Stimulated activated CD4-positive, alpha-beta T cell treated with anti-CD3 and anti-CD28 coated beads, Interleukin-1b, Interleukin-23, amount 100 ng/mL, for 24 hours (primary cell): Measurements from ENCODE around the gene CCDC82.

Source experiments
- DNase-seq, 4 experiments: peaks; one replicate each; pipeline ENCODE4 v3.0.0-alpha.2; 2020; ENCODE audit warnings: low read depth in 4 of 4, low spot score in 1 of 4

Gene CCDC82

DNA sequence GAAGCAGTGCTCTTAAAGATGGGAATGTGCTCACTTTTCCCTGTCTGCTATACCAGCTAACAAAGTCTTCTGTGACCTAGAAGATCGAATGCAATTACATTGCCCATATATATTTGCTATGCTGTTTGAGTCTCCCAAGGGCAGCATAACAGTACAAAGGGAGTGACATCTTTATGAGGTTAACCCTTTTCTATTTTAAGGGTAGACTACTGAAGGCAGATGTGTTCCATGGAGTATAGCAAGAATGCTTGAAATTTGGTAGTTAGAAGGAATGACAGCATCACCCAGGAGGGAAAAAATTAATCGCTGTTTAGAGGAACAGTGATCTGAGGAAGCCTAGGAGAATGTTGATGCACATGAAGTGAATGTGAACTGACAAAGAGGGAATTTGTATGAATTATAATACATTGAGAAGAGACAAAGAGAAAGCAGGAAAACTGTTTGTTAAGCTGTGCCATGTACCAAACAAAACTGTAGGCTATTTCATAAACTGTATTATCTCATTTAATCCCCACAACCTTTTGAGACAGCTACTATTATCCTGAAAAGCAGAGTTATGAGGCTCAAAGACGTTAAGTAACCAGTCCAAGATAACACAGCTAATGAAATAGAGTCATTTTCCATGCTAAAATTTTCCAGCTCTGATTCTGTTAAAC lies 59.7 kb downstream of the CCDC82 start:
- DNase-seq = no peak

DNA sequence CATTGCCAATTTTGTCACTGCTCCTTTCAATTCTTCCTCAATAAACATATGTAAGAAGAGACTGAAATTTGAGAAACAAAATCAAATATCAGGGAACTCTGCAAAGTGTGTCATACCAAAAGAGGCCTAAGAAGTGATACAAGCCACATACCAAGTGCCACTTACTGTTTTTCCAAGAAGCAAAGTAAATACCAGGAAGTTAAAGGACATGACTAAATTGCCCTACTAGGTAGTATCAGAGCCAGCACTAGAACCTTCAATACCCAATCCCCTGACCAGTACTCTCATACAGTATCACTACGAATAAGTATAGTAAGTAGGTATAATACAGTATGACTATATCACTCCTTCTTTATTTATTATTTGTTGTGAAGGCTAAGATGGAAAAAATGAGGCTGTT lies 60.3 kb downstream of the CCDC82 start:
- no peak for DNase-seq

DNA sequence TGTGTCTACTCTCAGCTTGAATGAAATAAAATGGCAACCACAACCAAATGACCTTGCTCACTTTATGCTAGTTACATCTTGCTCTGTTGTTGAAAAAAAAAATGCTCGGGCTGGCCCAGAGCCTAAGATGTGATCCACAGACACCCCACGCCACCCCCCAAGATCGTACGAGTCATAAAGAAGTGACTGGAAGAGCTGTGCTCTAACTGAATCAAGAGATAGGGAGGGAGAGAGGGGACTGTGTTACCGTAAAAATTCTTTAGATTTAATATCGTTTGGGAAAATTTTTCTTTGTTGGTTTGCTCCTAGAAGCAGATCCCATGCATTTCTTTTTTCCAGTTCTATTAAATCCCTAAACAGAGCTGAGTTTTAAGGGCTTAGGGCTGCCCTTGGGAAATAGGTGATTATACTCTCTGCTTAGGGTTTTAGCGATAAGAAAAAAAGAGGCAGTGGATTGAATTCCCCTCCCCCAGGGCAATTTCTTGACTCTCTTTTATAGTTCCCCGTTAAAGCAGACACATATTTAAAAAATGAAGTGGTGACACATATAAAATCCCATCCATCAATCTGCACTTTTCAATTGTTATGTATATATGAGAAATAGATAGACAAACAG lies 61.2 kb downstream of the CCDC82 start:
- no peak for DNase-seq

DNA sequence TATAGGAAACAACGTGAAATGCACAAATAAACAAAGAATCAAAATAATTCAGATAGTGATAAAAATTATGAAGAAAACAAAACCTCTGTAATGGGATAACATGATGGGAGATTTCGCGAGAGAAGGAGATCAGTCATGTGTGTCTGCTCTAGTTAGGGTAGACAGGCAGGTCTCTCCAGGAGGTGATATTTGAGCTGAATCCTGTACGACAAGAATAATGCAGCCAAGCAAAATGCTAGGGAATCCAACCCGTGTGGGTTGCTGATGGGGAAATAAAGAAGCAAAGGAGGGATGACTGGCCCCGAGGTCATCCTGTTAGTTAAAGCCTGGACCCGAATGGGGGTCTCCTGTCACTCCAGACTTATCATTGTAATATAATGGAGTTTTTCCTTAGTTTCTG lies 62.8 kb downstream of the CCDC82 start:
- DNase-seq = no peak

DNA sequence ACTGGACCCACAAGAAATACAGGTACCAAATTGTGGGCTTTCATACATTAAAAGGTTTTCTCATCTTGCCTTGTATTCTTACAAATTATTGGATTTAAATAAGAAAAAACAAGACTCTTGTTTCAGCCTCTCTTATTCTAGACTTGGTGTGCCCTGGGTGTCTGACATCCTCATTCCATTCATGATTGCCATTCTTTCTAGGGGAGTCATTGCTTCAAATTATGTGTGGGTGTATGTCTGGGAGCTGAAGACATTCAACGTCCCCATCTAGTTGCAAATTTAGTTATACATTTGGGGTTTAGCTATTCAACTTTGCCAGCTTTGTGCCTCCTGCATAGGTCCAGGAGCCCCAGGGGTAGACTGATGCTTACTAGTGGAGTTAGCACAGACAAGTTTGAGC lies 64.8 kb downstream of the CCDC82 start:
- DNase-seq = no peak

DNA sequence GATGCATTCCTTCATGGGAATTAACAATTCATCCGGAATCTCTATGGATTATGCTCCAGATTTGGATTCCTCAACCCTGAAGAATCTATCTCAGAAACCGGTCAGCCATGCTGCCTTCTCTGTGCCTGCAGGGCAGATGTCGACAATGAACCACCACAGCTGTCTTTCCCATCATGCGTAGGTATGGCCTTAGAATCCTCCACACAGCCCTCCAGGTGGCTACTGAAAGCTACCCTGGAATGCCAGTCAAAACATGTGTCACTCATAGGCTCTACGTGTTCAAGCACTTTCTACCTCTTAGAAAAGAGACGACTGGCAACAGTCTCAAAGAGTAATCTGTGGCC lies 66.1 kb downstream of the CCDC82 start:
- no peak for DNase-seq

DNA sequence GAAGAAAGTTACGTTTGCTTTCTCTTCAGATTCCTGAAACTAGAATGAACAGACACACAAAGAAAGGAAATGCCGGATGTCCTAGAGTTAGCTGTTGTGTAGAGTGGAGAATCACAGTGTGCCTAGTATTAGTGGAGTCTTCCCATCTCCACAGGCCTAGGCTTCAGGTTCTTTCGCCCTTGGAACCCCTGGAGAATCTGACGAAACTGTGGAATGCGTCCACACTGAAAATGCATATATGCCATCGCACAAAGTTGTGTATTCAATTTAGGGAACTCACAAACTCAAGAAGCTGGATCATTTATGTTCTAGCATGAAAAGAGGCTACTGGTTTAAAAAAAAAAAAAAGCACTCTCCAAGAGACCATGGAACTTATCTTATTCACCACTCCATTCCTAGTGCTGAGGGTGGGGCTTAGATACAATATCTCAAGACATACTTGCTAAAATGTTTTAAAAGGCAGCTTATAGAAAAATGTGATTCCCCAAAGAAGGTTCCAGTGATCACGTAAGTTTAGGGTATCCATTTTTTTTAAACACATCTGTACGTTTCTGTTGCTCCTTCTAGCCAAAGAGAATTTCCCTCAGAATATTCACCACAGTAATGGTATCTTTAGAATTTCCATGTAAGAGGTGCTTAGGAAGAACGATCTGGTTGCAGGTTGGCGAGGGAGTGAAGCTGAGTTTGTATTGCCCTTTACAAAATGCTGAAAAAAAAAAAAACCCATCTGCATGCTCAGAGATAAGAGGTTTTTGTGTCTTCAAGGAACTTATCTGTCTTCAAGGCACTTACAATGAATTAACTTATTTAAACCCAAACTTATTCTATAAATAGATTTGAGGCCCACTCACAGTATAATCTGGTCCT lies 66.7 kb downstream of the CCDC82 start:
- no peak for DNase-seq

DNA sequence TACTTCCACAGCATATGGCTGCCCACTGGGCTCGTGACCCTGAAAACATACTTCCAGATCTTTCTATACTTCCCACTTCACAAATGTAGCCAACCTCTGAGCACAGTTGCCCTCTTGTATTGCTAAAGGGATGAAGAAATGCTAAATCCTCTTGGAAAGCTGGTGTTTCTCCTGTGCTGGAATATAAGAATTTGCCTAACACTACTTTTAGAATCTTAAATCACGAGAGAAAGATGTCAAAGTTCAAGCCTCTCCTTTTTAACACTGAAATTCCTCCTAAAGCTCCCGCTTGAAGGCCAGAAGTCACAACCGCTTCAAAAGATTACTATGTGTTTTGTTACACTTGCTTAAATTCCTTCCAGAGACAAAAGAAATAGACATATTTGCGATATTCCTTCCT lies 68.6 kb downstream of the CCDC82 start:
- no peak for DNase-seq

DNA sequence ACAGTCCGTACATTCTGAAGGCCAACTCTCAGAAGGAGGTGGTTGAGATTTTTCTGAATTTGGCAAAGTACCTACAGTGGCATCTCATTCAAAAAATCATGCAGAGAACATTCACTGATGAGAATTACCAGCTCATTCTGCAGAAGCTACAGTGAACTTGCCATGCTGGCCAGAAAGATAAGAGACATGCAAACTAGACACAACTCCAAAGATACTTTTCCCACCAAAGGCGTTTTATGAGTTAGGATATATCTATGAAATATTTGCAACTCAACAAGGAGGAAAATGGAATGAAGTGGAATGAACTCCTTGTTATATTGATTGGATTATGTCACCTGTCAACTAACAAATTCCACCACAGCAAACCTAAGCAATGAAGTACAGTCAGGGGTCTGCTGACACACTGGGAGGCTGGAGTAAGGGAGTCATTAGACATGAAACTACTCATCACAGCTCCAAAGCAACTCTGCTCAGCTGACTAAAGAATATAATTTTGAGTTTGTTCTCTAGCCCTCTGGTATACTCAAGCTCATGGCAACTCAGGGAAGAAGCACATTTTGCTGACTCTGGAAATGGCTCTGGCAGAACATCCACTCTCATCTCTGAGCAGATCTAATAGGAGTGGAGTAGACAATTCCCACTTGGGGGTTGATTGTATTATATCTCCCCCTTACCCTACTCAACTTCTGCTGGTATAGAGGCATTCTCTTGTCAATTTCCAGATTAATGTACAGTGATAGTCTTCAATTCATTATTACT lies 69.6 kb downstream of the CCDC82 start:
- no peak for DNase-seq

DNA sequence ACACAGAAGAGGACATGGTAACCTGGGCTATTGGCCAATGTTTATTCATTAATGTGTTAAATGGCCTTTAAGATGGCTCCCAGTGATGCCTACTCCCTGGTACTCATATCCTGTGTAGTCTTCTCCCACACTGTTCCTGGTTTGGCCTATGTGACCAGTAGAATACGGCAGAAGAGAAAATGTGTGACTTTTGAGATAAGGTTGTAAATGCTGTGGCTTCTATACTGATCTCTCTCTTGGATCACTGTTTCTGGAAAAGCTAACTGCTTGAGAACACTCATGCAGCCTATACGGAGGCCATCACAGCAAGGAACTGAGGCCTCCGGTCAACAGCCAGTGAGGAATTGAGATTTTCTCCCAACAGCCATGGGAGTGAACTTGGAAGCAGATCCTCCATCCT lies 70.9 kb downstream of the CCDC82 start:
- no peak for DNase-seq

DNA sequence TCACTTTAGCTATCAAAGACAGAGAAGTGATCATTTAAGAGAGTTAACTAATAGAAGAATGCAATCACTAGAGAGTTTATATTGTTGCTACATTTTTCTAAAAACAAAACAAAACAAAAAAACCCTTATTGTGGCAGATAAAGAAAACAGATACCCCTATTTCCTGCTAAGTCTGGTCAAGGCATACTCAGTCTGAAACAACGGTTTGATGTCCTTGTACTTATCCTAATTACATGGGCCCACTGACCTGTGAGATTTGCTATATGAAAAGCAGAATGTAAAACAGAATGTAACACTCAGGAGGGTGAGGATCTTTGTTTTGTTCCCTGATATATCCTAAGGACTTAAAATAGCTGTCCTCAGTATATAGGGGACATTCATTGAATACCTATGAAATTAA lies 71.3 kb downstream of the CCDC82 start:
- DNase-seq = no peak

DNA sequence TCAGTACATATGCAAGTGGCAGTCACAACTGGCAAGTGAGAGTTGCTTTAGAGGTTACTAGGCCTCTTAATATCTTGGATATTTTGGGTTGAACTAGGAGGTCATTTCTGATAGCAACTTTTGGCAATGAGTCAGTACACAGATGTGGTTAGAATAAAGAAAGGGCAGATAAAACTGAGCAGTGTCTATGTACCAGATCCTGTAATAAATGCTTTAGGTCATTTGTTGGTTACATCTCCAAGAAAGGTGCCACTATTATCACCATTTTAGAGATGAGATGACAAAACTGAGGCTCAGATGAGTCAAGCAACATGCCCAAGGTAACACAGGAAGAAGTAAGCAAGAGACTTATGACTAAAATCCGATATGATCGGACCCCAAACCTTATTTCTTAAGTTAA lies 71.7 kb downstream of the CCDC82 start:
- no peak for DNase-seq

DNA sequence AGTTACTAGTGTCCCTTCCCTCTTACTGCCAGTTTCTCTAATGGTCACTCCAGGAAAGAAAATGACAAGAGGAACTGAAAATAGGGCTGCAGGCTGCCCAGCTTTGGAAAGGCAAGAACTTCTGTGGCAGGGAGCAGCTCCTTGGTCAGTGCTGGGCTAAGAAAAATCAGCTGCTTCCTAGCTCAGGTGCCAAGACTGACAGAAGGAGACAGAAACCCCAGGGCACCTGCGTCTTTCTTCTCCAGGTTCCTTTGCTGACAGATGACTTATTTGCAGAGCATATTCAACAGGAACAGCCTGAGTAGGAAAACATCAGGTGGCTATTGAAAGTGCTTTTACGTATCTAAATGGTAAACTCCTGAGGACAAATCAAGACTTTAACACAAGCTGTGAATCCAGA lies 72.1 kb downstream of the CCDC82 start:
- DNase-seq = no peak

DNA sequence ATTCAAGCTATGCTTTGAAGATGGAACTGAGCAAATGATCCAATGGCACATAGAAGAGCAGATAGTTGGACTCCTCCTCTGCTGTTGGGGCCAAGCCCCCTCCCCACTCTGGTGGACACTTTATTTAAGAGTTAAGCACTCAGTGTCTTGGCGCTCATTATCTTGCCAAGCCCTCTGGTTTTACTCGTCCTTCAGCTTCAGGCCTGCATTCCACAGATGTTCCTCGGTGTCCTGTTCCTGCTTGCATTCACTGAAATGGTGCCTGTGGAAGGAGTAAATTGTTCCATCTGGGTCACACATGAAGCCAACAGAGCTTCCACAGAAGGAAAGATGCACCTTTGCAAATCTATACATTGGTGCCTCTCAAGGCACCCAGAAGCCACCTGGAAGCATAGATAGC lies 72.8 kb downstream of the CCDC82 start:
- DNase-seq = no peak

DNA sequence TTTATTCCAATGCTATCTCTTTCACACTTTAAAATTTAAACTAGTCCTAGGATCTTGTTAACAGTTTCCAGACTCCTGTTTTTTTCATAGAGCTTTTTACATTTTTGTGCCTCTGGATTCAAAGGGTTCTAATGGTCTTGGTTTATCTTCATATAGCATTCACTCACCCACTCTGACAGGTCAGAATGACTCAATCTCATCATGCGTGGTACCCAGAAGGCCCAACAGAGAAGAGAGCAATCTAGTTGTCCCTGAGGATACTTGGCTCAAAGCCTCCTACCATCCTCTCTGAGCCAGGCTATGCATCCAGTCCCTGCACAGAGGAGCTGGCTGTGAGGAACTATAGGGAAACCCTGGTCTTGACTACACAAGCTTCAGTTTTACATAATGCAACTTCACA lies 74.2 kb downstream of the CCDC82 start:
- no peak for DNase-seq

DNA sequence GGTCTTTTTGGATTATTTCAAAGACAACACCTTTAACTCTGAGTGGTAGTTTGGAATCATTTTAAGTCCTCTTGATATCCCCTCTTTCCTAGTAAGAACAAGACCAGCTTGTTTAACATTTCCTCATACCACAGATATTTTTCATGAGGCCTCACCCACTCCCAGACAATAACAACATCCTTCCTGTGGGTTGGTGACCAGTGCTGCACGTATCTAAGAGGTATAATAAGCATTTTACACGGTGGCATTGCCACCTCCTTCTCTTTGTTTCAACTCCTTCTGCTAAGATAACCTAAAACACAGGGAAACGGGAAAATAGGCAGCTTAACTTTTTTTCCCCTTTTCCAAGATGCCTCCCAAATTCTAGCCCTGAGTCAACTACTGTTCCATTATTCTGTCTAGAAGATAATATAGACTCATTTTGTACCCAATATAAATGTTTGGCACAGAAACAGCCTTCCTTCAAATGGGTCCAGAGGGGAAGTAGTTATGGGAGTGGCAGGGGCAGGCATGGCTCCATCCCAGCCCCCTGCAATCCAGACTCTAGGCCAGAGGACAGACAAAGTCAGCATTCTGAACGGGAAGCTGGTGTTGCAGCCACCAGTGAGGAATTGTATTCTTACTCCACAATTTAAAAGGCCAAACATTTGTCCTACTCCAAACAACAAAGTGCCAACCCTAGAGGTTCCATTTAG lies 75.2 kb downstream of the CCDC82 start:
- no peak for DNase-seq

DNA sequence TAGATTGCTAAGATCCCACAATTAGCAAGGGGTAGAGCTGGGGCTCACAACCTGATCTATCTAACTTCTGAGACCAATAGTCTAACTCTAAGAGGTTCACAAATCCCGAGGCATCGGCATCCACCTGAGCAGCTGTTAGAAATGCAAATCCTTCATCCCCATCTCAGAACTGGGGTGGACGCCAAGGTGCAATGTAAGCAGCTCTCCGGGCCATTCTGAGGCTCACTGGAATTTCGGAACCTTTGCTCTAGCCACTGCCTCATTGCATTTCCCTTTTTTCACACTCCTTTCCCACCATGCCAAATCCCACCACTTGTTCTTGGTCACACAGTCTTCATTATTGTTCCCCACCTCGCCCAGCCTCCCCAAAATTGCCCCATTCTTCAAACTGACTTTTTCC lies 76.5 kb downstream of the CCDC82 start:
- DNase-seq = no peak

DNA sequence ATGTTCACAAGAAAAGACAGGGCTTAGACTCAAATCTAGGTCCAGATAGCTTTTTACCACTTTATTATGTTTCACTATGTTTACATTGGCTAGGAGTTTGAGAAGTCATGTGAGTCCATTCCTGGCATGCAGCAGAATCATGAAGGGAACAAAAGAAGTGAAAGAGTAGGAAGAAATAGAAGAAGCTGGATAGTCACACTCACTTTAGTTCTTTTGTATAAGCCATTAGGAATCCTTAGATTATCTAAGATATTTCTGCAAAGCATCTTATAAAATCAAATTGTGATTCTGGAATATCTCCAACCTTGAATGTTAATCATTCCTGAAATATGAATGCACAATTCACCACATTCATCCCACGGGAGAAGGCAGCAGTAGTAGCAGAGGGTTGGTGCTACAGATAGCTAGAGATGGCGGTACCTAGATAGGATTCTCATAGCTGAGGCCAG lies 78.6 kb downstream of the CCDC82 start:
- DNase-seq = no peak

DNA sequence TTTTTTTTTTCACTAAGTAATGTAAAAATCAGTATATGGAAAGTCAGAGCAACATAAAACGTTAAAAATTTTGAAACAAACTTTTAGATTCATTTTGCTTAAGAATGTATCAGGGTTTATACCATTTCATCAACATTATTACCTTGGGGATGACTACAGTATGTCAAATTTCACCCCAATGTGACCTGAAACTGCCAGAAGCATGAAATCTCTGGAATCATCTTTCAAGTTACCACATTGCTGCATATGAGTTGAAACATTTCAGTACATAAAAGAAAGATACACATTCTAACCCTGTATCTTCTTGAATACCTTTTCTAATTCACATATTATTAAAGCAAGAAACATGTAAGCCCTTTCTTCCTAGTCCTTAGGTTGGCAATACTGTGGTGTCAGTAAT lies 79.5 kb downstream of the CCDC82 start:
- DNase-seq = no peak

DNA sequence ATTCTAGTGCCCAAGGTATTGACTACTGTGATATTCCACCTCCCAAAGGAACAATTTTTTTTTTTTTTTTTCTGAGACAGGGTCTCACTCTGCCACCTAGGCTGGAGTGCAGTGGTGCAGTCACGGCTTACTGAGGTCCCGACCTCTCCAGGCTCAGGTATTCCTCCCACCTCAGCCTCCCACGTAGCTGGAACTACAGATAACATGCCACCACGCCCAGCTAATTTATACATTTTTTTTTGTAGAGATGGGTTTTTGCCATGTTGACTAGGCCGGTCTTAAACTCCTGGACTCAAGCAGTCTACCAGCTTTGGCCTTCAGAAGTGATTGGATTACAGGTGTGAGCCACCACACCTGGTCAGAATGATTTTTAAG lies 80.1 kb downstream of the CCDC82 start:
- DNase-seq = no peak

DNA sequence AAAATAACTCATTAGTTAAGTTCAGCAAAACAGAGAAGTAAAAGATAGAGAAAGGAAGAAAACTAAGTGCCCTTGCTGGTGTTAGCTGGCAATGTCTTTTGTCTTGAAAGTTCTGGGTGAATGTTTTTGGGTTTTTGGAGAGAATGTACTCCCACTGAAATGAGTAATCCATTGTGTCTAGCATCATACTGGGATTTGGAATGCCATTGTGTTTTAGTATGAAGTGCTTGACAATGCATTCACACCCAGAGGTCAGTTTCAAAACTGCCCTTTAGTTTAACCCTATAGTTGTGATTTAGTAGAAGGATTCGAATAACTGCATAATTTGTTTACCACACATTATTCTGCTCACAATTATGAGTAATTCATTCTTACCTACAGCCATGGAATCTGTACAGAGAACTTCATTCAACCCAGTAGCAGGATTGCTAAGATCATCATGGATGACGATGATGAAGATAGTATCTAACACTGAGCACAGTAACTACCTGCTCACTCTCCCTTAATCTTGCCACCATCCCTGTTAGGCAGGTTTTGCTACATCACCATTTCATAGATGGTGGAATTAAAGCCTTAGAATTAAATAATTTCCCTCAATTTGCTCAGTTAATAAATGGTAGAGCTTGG lies 80.6 kb downstream of the CCDC82 start:
- DNase-seq = no peak
